ENCODE results near the gene SH3BP5. TPM values are rescaled to one million over a fixed set of nuclear protein-coding genes. Genes with fewer than 3 reads are reported as not detected.

SH3BP5 gene
- total and polyA plus RNA-seq, 12 donors, result 119 to 1,158 (median 180) TPM

DNA sequence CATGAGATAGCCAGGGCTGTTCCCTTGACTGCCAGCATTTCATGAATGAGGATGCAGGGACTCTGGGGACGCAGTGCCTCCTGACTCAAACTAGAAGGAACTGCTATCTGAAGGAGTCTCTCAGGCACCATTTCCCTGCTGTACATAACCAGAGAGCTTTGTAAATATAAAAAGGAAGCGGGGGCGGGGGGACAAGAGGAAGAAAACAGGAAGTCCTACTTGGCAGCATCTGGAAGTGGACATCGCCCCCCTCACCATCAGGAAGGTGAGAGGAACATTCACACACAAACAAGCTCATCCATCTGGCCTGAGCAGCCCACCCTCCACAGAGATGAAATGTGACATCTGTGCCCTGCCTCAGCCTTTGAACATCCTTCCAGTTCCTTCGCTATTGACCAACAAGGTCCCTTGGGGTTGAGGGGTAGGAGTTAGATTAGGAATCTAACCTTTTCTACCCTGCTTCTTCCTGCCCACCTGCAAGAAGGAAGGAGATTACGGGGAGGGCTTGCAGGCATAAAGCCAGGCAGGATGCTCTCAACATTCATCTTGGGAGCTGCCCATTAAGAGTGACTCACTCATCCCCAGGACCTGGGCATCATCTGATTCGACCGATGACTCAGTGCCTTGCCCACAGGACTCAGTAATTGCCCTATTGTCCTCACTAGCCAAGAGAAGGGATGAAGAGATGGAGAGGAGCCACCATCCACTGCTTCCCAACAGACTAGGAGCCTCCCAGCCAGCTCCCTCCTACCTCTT is 31.9 kb downstream of the SH3BP5 start:
- Histone ChIP-seq H3K4me3 (no peak overlapping the region), H3K27me3 (no peaks in the 10 kb centered on the region), H3K9me3 (replicated peaks in 1 of 3) (no peaks in the 10 kb centered on the region), H3K4me1 (replicated peaks in 1 of 2) (peaks cover 45 to 64% of the 10 kb centered on the region in 2 donors), H3K36me3 (replicated peaks in 1 of 2) (peaks cover 0 to 36% of the 10 kb centered on the region in 2 donors), H3K27ac (peak overlapping the region; percentile 34 to 93 (median 85))
- DNase-seq, result peak; percentile 78 to 91 (median 89)
- intact Hi-C loops (cut with DNase I), result no loop called here
- WGBS, 4 donors, result 33 to 52% (median 38%) methylated on average over 5 to 8 of the region's 8 CpGs
- TF ChIP-seq POLR2A (IDR thresholded peaks at IDR 0.05), result no peak
- TF ChIP-seq, protein P1, sequence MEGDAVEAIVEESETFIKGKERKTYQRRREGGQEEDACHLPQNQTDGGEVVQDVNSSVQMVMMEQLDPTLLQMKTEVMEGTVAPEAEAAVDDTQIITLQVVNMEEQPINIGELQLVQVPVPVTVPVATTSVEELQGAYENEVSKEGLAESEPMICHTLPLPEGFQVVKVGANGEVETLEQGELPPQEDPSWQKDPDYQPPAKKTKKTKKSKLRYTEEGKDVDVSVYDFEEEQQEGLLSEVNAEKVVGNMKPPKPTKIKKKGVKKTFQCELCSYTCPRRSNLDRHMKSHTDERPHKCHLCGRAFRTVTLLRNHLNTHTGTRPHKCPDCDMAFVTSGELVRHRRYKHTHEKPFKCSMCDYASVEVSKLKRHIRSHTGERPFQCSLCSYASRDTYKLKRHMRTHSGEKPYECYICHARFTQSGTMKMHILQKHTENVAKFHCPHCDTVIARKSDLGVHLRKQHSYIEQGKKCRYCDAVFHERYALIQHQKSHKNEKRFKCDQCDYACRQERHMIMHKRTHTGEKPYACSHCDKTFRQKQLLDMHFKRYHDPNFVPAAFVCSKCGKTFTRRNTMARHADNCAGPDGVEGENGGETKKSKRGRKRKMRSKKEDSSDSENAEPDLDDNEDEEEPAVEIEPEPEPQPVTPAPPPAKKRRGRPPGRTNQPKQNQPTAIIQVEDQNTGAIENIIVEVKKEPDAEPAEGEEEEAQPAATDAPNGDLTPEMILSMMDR (IDR thresholded peaks at IDR 0.05), result peak in 2 of 6 experiments; percentile 14 to 22

DNA sequence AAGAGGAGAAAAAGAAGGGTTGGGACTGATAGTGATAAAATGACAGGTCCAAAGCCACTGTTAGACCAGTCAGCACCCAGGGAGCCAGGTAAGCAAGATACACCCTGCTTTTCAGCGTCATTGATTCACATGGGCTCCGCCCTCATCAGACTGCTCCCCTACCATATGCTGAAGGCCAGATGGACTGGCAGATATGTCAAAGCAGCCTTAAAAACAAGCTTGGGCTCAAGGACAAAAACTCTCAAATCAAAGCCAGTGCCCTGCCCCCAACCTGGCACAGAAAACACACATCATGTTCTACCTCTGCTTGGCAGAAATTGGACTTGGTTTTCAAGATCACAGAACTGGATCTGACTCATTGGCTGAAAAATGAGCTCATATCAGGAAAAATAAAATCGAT is 33.4 kb downstream of the SH3BP5 start:
- intact Hi-C loops (cut with DNase I), result no loop called here
- no peaks in the 10 kb centered on the region for H3K27me3 ChIP-seq
- H3K4me3 ChIP-seq, result no peak overlapping the region
- H3K4me1 ChIP-seq (replicated peaks in 1 of 2), result peaks cover 40 to 70% of the 10 kb centered on the region in 2 donors
- peaks cover 0 to 33% of the 10 kb centered on the region in 2 donors for H3K36me3 ChIP-seq (replicated peaks in 1 of 2)
- TF ChIP-seq, protein P1 (IDR thresholded peaks at IDR 0.05), result no peak
- TF ChIP-seq POLR2A (IDR thresholded peaks at IDR 0.05), result peak in 1 of 2 donors; percentile 33
- peak overlapping the region in 4 of 5 donors; percentile 70 to 93 (median 91) for H3K27ac ChIP-seq
- 34 to 47% (median 44%) methylated on average over 3 of the region's 3 CpGs for WGBS, 4 donors
- peak; percentile 84 to 97 (median 91) for DNase-seq
- H3K9me3 ChIP-seq (replicated peaks in 1 of 3), result no peaks in the 10 kb centered on the region

DNA sequence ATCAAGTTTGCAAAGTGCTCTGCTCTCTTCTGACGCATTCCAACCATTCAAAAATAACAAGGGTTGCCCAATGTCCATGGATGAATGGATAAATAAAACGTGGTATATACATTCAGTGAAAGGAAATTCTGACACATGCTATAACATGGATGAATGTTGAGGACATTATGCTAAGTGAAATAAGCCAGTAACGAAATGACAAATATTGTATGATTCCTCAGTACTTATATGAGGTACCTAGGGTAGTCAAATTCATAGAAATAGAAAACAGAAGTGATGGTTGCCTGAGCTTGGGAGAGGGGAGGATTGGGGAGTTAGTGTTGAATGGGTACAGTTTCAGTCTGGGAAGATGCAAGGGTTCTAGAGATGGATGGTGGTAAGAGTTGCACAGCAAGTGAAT is 33.9 kb downstream of the SH3BP5 start:
- 60 to 80% (median 74%) methylated on average over 3 of the region's 3 CpGs for WGBS, 4 donors
- DNase-seq, result no peak
- no peak for TF ChIP-seq POLR2A (IDR thresholded peaks at IDR 0.05)
- TF ChIP-seq, protein P1 (IDR thresholded peaks at IDR 0.05), result no peak
- Histone ChIP-seq H3K4me1 (replicated peaks in 1 of 2) (peaks cover 43 to 76% of the 10 kb centered on the region in 2 donors), H3K27me3 (no peaks in the 10 kb centered on the region), H3K27ac (peak overlapping the region; percentile 35 to 93 (median 90)), H3K36me3 (replicated peaks in 1 of 2) (peaks cover 0 to 28% of the 10 kb centered on the region in 2 donors), H3K4me3 (no peak overlapping the region), H3K9me3 (replicated peaks in 1 of 3) (no peaks in the 10 kb centered on the region)
- intact Hi-C loops (cut with DNase I), result no loop called here

DNA sequence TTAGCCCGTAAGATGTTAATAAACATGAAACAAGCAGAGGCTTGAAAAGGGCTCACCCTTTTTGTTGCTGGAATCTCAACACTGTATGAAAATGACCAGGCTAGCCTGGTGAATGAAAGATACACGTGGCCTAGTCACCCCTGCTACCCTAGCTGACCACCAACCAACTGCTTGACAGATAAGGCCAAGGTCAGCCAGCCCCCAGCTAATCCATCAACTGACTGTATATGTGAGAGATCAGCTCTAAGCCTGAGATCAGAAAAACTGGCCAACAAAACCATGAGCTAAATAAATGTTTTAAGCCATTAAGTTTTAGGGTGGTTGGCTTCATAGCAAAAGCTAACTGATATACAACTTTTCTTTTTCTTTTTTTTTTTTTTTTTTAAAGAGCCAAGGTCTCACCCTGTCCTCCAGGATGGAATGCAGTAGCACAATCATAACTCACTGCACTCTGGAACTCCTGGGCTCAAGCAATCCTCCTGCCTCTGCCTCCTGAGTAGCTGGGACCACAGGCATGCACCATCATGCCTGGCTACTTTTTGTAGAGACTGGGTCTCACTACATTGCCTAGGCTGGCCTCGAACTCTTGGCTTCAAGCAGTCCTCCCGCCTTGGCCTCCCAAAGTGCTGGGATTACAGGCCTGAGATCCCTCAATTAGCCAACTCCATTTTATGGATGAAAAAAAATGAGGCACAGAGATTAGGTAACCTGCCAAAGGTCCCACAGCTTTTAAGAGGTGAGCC is 34.6 kb downstream of the SH3BP5 start:
- TF ChIP-seq POLR2A (IDR thresholded peaks at IDR 0.05), result peak in 1 of 2 donors; percentile 11
- TF ChIP-seq, protein P1 (IDR thresholded peaks at IDR 0.05), result no peak
- Histone ChIP-seq H3K4me1 (replicated peaks in 1 of 2) (peaks cover 50 to 83% of the 10 kb centered on the region in 2 donors), H3K36me3 (replicated peaks in 1 of 2) (peaks cover 0 to 21% of the 10 kb centered on the region in 2 donors), H3K27me3 (no peaks in the 10 kb centered on the region), H3K4me3 (no peak overlapping the region), H3K9me3 (replicated peaks in 1 of 3) (no peaks in the 10 kb centered on the region), H3K27ac (peak overlapping the region; percentile 35 to 93 (median 90))
- peak in 3 of 7 donors; percentile 57 to 64 (median 64) for DNase-seq
- intact Hi-C loops (cut with DNase I), result no loop called here
- WGBS, 4 donors, result 56 to 62% (median 61%) methylated on average over 4 of the region's 4 CpGs

All from adrenal gland (tissue), 12 donors.